8988T (cell line): ENCODE data around the gene PRLH.
"Not testable (repeated sequence)": the region's sequence is repeated elsewhere in the genome, so short reads cannot be mapped to it uniquely, and the experiment has no call there.

Experiments
- DNase-seq: peaks from one replicate; pipeline ENCODE4 v3.0.0; 2011

Gene PRLH

GRCh38 chr2:237583385-237584295 lies 17.3 kb downstream of the PRLH start:
- no peak for DNase-seq

- no peak for DNase-seq
Observed at GRCh38 chr2:237585590-237586221, 19.3 kb downstream of the PRLH start.

GRCh38 chr2:237588044-237588696 lies 21.8 kb downstream of the PRLH start:
- DNase-seq, result no peak

- DNase-seq, result no peak
Observed at GRCh38 chr2:237590272-237591140, 24.1 kb downstream of the PRLH start, which contains the start of gene RAB17. RAB17 (minus strand) TSS chr2:237590734; CDS start chr2:237586154, 4,580 bp downstream.

- no peak for DNase-seq
Observed at GRCh38 chr2:237591141-237591881, 24.9 kb downstream of the PRLH start.

GRCh38 chr2:237592425-237592980 lies 26.1 kb downstream of the PRLH start:
- no peak for DNase-seq

GRCh38 chr2:237593036-237593435 lies 26.7 kb downstream of the PRLH start:
- no peak for DNase-seq

- DNase-seq, result no peak
Observed at GRCh38 chr2:237593596-237594320, 27.4 kb downstream of the PRLH start.

GRCh38 chr2:237594514-237594871 lies 28.1 kb downstream of the PRLH start:
- no peak for DNase-seq

GRCh38 chr2:237595829-237596519 lies 29.6 kb downstream of the PRLH start:
- not testable (repeated sequence) for DNase-seq

GRCh38 chr2:237596520-237597195 lies 30.3 kb downstream of the PRLH start:
- no peak for DNase-seq

GRCh38 chr2:237597196-237598145 lies 31.1 kb downstream of the PRLH start:
- DNase-seq, result no peak

- no peak for DNase-seq
Observed at GRCh38 chr2:237598468-237599208, 32.3 kb downstream of the PRLH start.

- no peak for DNase-seq
Observed at GRCh38 chr2:237599465-237600110, 33.2 kb downstream of the PRLH start.

- no peak for DNase-seq
Observed at GRCh38 chr2:237600205-237600846, 34.0 kb downstream of the PRLH start.

GRCh38 chr2:237601453-237602116 lies 35.2 kb downstream of the PRLH start:
- no peak for DNase-seq
